DMS 273 (cell line): ENCODE results near the gene RBM10.
"Not testable (repeated sequence)": the region's sequence is repeated elsewhere in the genome, so short reads cannot be mapped to it uniquely, and the experiment has no call there.

Experiments
- DNase-seq: peaks from one replicate; lab custom pipeline; 2025; ENCODE audit not compliant: unreplicated experiment; lab: John Stamatoyannopoulos, UW

Gene RBM10, protein sequence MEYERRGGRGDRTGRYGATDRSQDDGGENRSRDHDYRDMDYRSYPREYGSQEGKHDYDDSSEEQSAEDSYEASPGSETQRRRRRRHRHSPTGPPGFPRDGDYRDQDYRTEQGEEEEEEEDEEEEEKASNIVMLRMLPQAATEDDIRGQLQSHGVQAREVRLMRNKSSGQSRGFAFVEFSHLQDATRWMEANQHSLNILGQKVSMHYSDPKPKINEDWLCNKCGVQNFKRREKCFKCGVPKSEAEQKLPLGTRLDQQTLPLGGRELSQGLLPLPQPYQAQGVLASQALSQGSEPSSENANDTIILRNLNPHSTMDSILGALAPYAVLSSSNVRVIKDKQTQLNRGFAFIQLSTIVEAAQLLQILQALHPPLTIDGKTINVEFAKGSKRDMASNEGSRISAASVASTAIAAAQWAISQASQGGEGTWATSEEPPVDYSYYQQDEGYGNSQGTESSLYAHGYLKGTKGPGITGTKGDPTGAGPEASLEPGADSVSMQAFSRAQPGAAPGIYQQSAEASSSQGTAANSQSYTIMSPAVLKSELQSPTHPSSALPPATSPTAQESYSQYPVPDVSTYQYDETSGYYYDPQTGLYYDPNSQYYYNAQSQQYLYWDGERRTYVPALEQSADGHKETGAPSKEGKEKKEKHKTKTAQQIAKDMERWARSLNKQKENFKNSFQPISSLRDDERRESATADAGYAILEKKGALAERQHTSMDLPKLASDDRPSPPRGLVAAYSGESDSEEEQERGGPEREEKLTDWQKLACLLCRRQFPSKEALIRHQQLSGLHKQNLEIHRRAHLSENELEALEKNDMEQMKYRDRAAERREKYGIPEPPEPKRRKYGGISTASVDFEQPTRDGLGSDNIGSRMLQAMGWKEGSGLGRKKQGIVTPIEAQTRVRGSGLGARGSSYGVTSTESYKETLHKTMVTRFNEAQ

DNA sequence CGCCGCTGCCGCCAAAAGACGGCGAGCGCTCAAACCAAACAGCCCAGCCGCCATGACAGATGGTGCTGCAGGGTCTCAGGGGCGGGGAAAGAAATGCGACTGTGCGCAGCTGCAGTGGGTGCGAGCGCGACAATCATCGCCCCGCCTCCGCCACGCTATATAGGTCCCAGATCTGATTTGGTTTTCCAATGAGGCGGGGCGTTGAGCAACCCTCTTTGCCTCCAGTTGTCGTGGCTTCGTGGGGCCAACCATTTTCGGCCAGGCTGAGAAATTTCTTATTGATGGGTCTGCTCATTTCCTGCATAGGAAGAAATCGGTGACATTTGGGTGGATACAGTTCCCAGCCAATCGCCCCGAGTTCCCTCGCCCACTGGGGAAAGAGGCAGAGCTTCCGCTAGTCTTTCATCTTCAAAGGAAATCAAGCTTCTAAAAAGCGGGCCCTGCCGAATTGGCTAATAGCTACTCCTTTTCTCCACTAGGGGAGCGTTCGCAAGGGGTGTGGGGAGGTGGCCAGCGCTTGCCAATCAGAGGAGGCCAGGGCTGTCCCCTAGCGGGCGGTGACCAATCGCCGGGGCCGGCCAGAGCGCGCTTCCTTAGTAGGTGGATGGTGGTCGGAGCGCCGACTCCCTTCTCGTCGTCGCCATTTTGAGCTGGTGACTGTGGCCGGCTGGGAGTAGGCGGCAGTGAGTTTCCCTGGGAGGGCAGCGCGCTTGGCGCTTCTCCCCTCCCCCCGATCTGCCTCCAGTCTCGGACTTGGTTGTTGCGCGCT is at the start of gene RBM10, which contains the start of gene NDUFB11:
RBM10 (plus strand) TSS at position 596 of the 769 bp plus-strand sequence. CDS start 2,261 bp downstream, outside the sequence.
NDUFB11 (minus strand) TSS at position 77 of the 769 bp plus-strand sequence; CDS start at position 54, 23 bp downstream.
- DNase-seq, result peak; percentile 97

DNA sequence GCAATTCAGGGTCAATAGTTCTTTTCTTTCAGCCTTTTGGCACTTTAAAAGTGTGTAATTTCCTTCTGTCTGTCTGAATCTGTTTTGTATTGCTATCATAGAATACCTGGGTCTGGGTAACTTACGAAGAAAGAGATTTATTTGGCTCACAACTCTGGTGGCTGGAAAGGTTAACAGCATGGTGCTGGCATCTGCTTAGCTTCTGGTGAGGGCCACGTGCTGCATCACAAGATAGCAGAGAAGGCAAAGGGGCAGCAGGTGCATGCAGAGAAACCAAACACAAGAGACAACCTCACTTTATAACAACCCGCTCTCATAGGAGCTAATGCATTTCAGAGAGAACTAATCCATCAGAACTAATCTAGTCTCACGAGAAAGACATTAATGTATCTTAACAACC is 48.0 kb upstream of the RBM10 start:
- peak; percentile 47 for DNase-seq

DNA sequence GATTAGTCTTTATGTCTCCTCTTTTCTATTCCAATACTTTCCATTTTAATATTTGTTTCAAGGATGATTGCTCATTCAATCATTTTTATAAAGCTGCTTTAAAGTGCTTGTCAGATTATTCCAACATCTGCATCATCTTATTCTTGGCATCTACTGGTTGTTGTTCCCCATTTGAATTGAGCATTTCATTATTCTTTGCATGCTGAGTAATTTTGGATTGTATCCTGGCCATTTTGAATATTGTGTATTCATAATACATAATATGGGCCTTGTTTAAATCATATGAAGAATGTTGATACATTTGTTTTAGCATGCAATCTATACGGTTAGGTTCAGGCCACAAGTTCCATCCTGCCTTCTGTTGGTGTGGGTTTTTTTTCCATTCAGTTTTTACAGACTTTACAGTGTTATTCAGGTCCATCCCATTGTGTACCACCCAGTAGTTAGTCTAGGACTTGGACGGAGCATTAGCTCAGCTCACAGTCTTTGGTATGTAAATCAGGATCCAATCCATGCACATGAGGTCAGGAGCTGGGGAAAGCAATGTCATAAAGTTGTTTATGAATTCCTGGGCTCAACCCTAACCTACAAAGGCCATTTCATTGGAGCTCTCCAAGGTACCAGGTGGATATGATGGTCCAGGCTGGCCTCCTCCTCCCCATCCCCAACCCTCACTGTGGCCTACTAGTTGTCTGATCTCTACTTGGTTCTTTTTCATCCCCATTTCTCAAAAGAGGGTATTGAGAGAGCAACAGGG is 46.5 kb upstream of the RBM10 start:
- DNase-seq, result no peak

DNA sequence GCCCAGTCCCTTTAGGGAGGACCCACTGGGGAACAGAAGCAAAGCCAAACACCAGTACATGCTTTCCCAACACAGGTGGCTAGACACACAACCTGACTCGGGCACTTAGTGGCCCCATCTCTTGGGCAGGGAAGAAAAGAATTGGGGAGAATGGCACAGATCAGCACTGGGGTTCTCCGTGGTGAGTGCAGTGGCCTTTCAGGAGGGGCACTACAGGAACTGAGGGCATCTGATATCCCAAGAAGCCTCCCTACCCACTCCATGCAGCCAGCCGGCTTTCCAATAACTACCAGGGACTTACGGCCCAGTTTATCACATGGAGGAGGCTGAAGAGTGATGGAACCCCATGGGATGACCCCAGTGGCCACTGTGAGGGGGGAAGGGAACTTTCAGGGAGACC is 43.8 kb upstream of the RBM10 start:
- no peak for DNase-seq

DNA sequence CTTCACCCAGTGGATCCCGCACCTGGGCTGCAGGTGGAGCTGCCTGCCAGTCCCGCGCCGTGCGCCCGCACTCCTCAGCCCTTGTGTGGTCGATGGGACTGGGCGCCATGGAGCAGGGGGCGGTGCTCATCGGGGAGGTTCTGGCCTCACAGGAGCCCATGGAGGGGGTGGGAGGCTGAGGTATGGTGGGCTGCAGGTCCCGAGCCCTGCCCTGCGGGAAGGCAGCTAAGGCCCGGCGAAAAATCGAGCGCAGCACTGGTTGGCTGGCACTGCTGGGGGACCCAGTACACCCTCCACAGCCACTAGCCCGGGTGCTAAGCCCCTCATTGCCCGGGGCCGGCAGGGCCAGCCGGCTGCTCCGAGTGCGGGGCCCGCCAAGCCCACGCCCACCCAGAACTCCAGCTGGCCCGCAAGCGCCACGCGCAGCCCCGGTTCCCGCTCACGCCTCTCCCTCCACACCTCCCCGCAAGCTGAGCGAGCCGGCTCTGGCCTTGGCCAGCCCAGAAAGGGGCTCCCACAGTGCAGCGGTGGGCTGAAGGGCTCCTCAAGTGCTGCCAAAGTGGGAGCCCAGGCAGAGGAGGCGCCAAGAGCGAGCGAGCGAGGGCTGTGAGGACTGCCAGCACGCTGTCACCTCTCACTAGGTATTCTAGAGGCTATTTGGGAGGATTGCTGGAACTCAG is 33.9 kb upstream of the RBM10 start:
- not testable (repeated sequence) for DNase-seq

DNA sequence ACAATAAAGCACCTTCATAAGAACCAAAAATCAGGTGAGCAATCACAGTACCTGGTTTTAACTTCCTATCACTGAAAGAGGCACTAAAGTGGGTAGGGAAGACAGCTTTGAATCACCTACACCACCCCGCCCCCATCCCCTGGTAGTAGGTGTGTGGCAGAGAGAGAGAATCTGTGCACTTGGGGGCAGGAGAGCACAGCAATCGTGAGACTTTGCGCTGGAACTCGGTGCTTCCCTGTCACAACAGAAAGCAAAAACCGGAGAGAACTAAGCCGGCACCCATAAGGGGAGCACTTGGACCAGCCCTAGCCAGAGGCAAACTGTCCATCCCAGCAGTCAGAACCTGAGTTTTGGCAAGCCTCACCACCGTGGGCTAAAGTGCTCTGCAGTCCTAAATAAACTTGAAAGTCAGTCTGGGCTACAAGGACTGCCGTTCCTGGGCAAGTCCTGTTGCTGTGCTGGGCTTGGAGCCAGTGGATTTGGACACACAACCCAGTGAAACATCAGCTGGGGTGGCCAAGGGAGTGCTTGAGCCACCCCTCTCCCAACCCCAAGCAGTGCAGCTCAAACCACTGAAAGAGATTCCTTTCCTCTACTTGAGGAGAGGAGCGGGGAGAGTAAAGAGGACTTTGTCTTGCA is 32.6 kb upstream of the RBM10 start:
- peak; percentile 18 for DNase-seq

DNA sequence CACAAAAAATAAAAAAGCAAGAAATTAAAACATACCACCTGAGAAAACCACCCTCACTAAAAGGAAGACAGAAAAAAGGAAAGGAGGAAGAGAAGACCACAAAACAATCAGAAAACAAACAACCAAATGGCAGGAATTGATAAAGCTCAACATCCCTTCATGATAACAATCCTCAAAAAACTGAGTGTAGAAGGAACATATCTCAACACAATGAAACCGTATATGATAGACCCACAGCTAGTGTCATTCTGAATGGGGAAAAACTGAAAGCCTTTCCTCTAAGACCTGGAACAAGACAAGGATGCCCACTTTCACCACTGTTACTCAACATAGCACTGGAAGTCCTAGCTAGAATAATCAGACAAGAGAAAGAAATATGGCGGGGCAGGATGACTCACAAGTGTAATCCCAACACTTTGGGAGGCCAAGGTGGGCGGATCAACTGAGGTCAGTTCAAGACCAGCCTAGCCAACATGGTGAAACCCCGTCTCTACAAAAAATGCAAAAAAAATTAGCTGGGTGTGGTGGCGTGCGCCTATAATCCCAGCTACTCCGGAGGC is 28.4 kb upstream of the RBM10 start:
- DNase-seq, result not testable (repeated sequence)

DNA sequence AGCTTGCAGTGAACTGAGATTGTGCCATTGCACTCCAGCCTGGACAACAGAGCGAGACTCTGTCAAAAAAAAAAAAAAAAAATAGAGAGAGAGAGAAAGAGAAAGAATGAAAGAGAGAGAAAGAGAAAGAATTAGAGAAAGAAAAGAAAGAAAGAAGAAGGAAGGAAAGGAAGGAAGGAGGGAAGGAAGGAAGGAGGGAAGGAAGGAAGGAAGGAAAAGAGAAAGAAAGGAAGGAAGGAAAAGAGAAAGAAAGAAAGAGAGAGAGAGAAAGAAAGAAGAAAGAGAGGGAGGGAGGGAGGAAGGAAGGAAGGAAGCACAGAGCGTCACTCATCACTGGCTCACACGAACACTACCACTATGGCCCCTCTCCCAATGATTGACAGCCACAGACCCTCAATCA is 20.6 kb upstream of the RBM10 start:
- DNase-seq, result not testable (repeated sequence)

DNA sequence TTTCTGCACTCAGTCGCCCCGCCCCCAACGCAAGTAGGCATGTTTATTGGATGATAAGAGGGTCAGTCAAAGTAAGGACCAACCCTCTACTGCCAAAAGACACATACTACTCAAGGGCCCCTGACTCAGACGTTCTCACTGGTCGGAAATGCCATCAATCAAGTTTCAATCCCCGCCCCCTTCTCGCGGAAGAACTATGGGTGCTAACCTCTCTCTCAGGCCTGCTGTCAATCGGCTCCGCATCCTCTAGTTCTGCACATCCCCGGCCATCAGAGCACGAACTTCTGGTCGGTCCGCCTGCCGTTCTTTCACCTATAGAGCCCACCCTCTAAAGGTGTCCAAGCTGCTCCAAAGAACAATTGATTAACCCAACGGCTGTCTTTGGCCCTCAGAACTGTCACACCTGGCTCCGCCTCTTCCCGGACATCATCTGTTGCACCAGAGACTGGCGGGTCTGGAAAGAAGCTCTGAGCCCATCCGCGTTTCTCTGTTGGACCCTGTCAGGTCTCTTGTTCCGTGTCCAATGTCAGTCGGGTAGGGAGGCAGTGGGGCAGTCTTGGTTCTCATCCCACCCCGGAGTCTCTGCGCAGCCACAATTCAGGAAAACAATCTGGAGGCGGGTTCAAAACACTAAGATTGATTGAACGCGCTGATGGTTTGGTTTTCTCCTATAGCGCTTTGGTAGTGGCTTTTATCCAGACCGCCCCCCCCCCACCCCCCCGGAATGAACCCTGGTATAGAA is 15.7 kb upstream of the RBM10 start:
- peak; percentile 97 for DNase-seq

DNA sequence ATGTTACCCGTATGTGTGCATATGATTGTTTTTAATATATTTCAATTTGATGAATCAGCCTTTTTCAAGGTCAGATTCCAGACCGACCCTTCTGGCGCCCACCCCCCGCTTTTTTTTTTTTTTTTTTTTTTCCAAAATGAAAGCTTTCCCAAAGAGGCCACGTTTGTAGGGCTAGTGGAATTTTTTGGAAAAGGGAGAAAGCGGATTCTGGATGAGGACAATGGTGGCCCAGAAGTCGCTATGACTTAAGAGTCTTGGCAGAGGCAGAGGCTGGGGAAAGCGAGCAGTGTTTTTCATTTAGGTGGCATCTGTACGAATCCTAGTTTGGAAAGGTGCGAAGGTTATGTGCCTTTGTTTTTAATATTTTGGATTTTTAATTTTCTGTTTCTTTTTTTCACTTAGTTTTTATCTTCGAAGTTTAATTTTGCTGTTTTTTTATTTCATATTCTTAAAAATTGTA is 15.1 kb upstream of the RBM10 start:
- DNase-seq, result peak; percentile 36

DNA sequence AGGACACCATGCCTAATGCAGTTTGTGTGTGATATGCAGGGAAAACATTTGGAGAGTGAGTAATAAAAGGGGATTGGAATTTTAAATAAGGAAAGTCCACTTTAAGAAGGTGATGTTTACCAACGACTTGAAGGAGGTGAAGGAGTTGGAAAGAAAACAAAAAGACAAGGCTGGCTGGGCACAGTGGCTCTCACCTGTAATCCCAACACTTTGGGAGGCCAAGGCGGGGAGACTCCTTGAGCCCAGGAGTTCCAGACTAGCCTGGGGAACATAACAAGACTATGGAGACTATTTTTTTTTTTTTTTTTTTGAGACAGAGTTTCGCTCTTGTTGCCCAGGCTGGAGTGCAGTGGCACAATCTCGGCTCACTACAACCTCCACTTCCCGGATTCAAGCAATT is 11.5 kb upstream of the RBM10 start:
- DNase-seq, result no peak

DNA sequence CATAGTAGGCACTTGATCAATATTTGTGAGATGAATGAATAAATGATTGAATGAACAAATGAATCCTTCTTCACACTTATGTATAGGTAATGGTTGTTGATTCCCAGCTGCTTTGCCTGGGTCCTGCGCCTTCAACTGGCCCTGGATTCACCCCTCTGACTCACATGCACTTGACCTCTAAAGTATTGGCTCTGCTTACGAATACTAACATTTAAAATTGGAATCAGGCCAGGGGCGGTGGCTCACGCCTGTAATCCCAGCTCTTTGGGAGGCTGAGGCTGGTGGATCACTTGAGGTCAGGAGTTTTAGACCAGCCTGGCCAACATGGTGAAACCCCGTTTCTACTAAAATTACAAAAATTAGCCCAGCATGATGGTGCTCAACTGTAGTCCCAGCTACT is 9.4 kb upstream of the RBM10 start:
- DNase-seq, result not testable (repeated sequence)

DNA sequence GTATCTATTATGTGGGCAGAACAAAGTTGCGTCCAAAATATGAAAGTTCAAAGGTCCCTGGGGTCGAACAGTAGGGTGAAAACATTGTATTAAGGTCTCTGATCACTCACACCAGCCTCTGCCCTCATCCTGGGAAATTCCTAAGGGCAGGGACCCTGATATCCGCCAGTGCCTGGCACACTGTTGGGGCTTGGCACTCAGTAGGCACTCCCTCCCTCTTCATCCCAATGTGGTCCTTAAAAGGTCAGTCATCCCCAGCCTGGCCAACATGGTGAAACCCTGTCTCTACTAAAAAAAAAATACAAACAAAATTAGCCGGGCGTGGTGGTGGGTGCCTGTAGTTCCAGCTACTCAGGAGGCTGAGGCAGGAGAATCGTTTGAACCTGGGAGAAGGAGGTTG is 6.8 kb upstream of the RBM10 start:
- no peak for DNase-seq

DNA sequence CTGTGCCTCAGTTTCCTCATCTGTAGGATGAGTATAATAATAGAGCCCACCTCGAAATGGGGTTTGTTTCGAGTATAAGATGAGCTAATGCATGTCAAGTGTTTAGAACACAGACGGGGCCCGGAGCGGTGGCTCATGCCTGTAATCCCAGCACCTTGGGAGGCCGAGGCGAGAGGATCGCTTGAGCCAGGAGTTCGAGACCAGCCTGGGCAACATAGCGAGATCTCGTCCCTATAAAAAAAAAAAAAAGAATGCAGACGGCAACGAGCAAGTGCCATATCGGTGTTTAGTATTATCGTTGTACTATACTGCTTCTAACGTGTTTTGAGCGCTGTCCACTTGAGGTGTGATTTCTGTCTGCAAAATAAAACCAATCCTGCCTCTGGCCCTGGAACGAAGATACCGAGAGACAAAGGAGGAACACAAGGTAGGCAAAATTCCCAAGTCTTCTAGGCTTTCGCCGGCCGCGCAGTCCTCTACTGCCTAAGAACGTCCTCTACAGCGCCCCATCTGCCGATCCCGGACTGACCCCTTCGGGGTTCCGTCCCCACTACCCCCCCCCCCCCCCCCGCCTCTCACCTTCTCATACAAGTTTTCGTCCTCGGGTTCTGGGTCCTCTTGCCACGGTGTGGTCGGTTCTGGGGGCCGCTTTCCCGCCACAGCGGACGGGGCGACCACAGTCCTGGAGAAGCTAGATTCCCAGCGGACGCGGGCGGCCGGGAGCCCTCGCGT is 961 bp upstream of the RBM10 start:
- peak; percentile 71 for DNase-seq

DNA sequence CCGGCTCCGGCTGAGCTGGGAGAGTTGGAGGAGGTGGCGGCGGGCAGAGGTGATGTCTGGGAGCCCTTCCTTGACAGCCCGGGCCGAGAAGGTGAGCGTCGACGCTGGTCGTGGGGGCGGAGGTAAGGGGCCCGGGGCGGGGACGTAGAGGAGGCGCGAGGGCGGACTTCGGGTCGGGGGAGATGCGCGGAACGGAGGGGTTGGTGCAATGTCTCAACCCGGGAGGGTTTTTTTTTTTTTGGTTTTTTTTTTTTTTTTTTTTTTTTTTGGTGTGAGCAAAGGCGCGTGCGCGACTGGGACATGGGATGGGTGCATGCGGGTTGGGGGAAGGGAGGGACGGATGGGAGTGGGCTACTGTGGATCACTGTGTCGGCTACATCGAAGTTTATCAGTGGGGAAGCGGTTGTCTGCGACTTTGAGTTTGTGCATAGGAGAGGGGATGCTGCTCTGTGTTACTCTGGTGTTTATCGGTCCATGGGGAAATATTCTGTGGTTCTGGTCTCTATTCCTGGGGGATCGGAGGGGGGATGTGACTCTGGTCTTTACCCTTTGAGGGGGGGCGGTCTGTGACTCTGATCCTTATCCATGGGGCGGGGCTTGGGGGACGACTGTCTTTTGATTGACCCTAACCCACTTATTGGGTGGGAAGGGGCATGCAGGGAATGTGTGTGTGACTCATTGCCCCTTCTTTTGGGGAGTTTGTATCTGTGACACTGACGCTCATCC is 537 bp downstream of the RBM10 start:
- DNase-seq, result no peak

DNA sequence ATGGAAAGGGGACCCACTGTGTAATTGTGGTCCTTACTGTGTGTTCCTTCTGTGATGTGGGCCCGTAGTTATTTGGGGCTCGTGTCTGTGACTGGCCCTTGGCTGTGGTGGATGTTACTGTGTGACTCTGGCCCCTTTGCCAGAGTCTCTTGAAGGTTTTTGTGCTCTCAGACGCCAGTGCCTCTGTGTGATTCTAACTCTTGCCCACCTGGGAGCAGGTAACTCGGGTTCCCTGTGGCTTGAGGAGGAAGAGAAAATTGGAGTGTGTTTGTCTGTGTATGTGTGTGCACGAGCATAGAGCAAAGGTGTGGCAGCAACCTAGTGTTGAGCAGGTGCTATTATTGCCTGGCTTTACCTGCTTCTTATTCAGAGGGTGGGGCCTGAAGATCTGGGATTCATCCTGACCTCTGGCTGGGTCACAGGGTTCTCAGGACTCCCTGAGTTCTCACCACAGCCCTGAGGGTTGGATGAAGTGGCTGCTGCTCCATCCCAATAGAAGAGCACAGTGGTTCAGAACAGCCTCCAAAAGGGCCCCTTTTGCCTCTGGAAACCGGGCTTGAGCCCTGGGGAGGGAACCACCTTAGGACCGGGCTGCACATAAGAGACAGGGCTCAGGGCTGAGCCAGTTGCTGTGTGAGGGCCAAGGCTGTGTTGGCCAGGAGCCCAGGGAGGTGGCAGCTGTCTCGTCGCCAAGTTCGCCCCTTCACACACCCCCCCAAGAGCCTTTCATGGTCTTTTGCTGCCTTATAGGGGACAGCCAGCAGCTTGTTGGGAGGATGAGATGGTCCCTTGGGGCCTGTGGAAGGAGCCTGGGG is 1.3 kb downstream of the RBM10 start:
- peak; percentile 55 for DNase-seq
